Colon (tissue), 2 donors: Measurements from ENCODE around the gene HNF1A.
"Not testable (repeated sequence)": the region's sequence is repeated elsewhere in the genome, so short reads cannot be mapped to it uniquely, and the experiment has no call there.

Source experiments
- FAIRE-seq: peaks from 2 replicates; lab custom pipeline; 2012; peaks lifted over from hg19 to GRCh38; lab: Jason Lieb, UNC
- donor health status: control.
- donor health status: control.

Gene HNF1A

DNA sequence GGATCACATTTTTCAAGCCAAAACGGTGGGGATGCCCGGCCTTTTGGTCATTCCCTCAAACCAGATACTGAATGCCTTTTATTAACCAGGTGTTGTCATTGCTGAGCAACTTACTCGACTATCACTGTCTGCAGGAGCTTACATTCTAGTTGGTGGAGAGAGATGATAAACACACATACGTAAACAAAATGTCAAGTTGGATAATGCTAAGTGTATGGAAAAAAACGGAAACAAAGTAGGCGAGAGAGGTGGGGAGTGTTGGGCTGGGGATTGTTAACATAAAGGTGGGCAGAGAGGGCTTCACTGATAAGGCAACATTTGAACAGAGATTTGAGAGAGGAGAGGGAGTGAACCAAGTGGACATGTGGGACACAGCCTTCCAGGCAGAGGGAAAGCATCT is 33.5 kb downstream of the HNF1A start:
- no peak for FAIRE-seq

DNA sequence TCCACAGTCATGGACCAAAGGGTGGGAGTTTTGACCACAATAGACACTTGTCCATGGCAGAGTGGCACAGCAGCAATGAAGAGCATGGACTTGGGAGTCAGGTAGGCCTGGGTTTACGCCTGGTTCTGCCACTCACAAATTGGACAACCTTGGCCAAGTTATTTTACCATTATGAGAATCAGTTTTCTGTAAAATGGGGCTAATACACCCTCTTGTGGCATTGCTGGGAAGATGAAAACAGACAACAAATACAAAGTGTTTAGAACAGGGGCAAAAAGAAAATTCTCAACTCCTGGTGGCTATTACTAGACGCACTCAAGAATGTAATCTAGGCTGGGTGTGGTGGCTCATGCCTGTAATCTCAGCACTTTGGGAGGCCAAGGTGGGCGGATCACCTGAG is 35.4 kb downstream of the HNF1A start:
- FAIRE-seq: no peak

DNA sequence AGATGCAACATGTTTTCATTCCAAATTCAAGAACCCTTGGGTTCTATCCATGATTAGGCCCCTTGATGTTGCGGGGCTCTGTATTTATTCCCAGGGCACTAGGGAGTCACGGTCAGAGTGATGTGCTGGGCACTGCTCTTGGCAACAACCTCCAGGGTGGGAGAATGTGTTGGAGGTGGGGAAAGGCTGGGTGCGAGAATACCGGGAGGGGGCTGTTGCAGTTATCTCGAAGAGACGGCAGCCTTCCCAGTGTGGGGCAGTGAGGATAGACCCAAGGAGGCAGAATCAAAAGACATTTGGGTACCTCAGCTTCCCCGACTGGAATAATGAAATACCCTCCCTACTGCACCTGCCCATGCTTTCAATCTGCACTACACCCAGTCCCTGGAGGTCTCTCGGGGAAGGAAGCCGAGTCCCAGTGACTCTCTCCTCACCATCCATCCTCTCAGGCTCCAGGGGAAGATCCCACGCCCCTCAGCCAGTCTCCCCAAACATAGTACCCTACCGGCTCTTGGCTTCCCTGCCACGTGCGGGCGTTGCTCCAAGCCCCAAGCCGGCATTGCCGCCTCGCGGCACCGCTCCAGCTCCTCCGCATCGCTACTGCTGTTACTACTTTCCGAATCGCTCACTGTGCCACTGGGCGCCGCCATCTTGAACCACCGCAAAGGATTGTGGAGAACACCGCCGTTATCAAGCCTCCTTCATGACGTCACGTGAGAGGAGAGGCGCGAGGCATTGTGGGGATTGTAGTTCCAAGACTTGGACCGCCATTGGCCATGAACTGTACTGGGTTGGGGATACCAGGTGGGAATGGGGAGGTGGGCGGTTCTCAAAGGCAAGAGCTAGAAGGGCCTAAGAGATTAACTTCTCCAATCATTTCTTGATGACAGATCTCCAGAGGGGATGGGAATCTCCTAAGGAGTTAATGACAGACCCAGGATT is 37.8 kb downstream of the HNF1A start, which contains the start of gene C12orf43:
C12orf43 (minus strand) TSS at position 663 of the 942 bp plus-strand sequence; CDS start at position 650, 13 bp downstream.
- no peak for FAIRE-seq

DNA sequence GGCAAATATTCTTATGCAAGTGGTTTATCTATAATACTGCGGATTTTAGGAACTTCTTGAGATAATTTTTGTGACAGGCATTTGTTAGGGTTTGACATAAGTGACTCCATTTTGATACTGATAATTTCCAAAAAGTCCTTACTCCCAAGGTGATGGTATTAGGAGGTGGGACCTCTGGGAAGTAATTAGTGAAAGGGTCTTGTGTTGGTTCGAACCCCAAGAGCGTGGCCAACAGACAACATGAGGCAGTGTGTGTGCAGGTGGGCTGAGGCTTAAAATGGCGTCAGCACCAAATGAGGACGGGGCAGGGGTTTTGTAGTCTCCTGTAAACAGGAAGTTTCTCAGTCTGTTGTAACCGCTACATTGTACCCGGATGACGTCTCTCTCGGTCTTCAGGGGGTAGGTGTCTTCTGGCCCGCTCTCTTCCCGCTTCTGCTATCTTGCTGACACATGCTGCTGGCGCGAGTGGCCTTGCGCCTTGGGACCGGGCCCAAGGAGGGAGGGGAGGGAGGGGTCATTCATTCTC is 39.7 kb downstream of the HNF1A start:
- FAIRE-seq: no peak

DNA sequence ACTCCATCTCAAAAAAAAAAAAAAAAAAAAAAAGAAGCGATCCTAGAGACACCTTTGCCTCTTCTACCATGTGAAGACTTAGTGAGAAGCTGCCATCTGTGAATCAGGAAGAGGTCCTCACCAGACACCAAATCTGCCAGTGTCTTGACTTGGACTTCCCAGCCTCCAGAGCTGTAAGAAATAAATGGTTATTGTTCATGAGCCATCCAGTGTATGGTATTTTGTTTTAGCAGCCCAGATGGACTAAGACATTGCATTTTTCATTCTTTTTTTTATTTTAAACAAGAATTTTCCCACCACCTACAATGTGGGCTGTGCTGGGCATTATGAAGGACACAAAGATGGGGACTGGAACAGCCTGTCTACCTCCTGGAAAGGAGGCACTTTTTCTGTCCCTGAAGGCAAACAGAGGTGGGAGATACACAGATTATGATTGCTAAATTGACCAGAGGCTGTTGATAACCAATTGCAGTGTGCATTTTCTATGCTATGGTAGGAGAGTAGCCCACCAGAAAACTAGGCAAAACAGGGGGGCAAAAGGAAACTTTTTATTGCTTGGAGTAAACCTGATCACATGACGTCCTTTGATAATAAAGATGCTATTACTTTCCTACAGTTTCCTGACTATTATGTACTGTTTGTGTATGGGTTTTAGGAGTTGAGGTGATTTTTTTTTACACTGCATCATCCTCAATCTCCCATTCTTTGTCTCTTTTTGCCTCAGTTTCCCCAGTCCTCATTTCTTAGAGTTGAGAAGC is 40.7 kb downstream of the HNF1A start:
- no peak for FAIRE-seq

DNA sequence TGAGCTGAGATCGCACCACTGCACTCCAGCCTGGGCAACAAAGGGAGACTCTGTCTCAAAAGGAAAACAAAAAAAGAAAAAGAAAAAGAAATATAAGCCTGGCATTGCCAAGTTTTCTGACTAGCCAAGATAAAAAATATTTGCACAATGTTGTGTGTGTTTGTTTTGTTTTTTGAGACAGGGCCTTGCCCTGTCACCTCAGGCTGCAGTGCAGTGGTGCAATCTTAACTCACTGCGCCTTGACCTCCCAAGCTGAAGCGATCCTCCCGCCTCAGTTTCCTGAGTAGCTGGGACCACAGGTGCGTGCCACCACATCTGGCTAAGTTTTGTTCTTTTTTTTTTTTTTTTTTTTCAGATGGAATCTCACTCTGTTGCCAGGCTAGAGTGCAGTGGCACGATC is 43.4 kb downstream of the HNF1A start:
- FAIRE-seq: no peak

DNA sequence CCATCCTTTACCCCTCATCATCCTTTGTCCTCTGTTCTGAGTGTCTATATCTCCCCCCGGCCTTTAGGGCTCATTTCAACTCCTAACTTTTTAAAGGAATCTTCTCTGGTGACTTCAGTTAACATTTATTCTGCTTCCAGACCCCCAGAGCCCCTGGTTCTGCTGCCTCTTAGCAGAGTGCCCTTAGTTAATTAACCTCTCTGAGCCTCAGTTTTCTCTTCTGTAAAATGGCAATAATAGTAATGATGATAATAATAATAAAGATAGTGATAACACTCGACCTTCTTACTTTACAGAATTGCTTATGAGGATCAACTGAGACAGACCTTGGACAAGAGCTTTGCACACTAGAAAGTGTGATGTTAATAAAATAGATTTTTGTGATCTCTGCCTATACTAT is 44.4 kb downstream of the HNF1A start:
- no peak for FAIRE-seq

DNA sequence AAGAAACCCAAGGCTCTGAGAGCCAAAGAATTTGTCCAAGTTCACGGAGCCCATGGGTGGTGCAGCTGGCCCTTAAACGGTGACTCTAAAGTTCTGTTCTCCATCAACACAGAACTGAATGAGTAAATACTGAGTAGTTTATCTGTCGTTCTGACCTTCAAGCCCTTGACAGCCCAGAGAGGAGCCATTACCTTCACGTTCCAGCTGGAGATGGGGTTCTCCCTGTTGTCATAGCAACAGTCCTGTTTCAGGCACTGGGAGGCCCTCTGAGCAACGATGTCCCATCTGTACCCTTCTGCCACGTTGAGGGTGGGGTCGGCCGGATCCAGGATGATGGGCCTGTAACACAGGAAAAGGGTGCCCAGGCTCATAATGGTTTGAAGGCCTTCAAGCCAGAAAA is 45.5 kb downstream of the HNF1A start:
- FAIRE-seq: no peak

DNA sequence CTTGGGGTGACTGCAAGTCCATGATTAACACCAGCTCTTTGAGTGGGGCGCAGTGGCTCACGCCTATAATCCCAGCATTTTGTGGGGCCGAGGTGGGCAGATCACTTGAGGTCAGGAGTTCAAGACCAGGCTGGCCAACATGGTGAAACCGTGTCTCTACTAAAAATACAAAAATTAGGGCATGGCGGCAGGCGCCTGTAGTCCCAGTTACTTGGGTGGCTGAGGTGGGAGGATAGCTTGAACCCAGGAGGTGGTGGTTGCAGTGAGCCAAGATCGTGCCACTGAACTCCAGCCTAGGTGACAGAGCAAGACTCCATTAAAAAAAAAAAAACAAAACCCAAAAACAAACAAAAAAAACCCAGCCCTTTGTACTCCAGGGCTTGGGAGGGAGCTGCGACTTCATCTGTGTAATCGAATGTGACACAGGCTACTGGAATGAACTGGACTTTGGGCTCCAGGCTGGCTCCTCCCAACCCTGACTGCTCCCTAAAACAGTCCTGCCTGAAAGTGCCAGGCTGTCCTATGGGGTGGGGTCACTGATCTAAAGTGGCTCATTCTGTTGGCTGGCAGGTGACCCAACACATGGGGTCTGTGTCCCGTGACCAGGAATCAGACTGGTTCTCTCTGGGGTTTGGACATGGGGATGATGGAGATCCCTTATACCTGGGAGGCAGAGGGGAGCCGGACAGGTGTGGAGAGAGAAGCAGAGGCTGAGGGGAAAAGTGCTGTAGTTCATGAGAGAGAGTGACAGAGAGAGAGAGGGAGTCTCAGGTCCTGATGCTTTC is 47.3 kb downstream of the HNF1A start:
- no peak for FAIRE-seq

DNA sequence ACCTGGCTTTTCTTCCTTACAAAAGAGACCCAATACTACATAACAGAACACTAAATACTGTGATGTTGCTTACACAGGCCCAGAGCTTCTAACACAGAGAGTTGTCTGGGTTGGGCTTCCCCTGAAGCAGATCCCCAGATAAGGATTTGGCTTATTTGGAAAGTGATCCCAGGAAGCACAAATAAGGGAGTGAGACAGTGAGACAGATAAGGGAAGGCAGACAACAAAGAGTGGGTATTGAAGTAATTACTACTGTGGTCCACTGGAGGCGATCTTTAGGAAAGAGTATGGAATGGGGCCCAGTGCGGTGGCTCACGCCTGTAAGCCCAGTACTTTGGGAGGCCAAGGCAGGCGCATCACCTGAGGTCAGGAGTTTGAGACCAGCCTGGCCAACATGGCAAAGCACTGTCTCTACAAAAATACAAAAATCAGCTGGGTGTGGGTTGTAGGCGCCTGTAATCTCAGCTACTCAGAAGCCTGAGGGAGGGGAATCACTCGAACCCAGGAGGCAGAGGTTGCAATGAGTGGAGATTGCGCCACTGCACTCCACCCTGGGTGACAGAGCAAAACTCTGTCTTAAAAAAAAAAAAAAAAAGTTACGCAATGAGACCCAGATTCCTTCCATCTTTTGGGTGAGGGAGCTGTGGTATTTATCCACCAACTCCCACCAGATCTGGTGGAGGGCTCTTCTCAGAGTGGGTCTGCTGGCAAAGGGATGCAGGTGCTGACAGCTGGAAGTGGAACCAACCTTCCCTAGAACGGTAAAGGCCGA is 48.1 kb downstream of the HNF1A start:
- no peak for FAIRE-seq

DNA sequence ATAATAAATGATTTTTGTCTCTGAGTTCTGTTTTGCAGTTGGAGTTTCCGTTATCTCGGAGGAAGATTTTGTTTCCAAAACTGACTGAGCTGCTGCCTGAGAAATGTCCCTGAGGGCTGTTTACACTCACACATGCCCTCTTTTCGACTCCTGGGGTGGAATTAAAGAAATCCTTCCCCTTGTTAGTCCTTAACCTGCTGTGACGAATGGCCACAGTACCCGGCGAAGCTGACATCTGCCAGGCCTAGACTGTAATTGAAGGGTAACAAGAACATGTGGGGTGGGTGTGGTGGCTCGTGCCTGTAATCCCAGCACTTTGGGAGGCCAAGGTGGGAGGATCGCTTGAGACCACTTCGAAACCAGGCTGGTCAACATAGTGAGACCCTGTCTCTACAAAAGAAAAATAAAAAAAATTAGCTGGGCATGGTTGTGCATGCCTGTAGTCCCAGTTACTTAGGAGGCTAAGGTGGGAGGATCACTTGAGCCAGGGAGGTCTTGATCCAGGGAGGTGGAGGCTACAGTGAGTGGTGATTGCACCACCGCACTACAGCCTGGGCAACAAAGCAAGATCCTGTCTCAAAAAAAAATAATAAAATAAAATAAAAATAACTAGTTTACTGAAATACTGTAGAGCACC is 52.4 kb downstream of the HNF1A start:
- no peak for FAIRE-seq

DNA sequence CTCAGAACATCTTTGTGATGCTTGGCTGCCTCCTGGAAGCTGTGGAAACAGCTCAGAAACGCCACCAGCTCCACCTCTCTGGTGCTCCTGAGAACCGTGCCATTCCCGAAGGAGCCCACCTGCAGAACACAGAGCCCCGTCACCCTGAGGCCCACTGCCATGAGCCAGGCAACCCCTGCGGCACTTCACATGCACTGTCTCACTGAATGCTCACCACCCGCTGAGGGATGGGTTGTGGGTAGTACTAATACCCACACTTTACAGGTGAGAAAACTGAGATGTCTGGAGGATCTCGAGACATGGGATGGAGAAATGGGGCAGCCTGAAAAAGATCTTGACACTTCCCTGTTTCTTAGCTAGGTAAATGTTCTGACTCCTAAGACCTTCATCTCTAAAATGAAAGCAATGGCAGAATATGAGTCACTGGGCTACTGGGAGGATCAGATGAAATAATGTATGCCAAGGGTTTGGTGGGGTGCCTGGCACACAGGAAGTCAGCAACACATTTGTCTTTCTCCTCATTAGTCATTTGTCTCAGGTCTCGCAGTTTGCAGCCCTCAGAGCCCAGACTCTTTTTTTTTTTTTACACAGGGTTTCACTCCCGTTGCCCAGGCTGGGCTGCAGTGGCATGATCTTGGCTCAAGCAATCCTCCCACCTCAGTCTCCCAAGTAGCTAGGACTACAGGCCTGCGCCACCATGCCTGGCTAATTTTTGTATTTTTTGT is 55.4 kb downstream of the HNF1A start:
- no peak for FAIRE-seq

DNA sequence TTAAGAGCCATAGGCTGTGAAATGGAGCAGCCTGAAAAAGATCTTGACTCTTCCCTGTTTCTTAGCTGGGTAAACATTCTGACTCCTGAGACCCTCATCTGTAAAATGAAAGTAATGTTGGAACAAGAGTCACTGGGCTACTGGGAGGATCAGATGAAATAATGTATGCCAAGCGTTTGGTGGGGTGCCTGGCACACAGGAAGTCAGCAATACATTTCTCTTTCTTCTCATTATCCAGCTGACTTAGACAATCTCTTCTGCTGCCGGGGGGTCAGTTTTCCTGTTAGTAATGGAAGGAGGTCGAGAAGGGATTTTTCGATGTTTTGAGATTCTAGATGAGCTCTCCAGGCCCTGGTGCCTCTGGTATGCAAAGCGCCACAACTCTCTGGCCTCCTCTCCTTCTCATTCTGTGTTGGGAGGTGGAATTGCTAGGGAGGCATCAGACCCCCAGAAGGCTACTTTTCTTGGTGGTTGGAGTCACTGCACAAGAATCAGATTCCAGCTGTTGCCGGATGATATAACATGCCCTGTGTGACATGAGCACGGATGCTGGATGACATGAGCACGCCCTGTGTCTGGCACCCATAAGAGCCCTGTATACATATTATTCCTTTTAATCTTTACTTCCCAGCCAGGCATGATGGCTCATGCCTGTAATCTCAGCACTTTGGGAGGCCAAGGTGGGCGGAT is 56.4 kb downstream of the HNF1A start:
- no peak for FAIRE-seq

DNA sequence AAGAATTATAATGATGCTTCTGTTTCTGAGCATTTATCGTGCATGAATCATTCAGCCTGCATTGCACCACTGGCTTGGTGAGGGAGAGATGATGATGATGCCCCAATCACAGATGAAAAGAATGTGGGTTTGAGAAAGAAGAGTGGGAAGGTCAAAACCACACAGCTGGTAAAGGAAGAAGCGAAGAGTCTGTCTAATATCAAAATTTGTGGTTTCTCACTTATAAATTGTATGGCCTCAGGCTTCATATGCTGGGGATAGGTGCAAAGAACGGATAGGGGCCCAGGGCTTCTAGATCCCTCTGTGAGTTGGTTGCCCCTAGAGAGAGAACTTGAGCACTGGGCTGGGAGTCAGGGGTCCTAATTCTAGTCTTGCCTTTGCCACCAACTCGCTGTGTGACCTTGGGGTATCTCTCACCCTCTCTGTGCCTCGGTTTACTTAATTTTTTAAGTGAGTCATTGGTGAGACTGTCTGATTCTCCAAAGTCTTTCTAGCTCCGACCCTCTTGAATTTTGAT is 58.5 kb downstream of the HNF1A start:
- no peak for FAIRE-seq

DNA sequence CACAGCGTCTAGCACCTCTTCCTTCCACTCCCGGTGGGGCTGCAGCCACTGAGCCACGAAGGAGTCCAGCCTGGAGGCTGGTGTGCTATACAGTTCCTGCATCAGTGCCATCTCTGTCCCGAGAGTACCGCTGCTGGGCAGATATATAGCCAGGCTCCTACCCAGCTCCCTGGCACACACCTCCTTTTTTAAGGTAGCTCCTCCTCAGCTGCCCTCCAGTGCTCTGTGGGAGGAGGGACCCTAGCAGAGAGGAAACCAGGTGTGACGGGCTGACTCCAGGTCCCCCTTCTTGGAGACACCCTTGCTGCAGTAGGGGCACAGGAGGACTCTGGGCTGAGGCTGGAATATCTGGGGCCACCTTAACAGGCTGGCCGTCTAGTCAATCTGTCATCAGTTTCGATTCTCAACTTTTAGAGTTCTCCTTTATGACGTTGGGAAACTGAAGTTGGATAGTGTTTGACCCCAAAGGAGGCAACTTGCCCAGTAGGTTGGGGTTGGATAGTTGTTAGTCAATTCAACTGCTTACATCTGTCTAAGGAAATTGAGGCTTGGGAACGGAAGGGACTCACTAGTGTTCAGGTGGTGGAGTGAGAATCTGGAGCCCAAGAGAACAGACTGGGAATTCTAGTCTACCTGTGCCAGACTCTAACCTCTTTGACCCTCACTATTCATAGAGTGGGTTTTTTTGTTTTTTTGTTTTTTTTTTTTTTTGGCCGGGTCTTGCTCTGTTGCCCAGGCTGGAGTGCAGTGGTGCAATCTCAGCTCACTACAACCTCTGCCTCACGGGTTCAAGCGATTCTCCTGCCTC is 60.7 kb downstream of the HNF1A start, which contains the start of gene OASL:
OASL (minus strand) TSS at position 386 of the 808 bp plus-strand sequence; CDS start at position 111, 275 bp downstream.
- no peak for FAIRE-seq

DNA sequence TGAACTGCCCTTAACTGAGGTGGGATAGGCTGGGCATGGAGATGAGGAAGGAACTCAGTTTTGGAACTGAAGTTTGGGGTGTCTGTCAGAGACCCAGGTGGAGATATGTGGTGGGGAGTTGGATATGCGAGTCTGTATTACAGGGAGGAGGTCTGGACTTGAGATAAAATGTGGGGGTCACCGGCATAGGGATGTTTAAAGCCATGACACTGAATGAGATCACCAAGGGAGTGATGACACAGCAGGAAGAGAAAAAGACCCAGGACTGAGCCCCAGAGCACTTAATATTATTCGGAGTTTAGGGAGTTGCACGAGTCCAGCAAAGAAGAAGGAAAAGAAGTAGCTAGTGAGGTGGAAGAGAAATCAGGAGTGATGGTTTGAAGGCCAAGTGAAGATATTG is 64.7 kb downstream of the HNF1A start:
- no peak for FAIRE-seq

DNA sequence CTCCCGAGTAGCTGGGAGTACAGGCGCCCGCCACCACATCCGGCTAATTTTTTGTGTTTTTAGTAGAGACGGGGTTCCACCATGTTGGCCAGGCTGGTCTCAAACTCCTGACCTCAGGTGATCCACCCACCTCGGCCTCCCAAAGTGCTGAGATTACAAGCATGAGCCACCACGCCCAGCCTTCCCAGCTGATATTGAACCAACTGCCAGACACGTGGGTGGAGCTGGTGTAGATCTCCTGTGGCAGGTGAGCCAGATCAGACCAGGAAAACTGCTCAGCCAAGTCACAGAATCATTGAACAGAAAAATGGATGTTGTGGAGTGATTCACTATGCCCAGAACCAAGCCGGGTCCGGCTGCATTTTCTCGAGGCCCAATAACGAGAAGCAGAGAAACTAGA is 69.1 kb downstream of the HNF1A start:
- not testable (repeated sequence) for FAIRE-seq

DNA sequence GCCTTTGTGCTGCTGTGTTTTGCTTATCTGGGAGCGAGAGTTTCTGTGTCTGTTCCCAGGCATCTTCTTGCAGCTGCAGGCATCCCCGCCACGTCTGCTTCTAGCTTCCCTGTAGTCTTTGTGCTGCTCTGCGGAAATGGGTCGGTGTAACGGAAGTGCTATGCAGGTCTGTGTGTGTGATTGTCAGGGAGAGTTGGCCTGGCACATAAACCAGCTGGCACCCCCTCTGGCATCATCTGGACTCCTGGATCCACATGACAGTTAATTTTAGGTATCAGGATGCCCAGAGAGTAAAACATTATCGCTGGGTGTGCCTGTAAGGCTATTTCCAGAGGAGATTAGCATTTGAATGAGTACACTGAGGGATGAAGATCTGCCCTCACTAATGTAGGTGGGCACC is 70.1 kb downstream of the HNF1A start:
- no peak for FAIRE-seq
